Measurements from ENCODE around the gene ZNF311. TPM values are rescaled to one million over a fixed set of nuclear protein-coding genes. Genes with fewer than 3 reads are reported as not detected.
"Not testable (repeated sequence)": the region's sequence is repeated elsewhere in the genome, so short reads cannot be mapped to it uniquely, and the experiment has no call there.

The ZNF311 gene
- polyA plus RNA-seq, 5 donors: 5.3 to 7.9 (median 7.3) TPM

DNA sequence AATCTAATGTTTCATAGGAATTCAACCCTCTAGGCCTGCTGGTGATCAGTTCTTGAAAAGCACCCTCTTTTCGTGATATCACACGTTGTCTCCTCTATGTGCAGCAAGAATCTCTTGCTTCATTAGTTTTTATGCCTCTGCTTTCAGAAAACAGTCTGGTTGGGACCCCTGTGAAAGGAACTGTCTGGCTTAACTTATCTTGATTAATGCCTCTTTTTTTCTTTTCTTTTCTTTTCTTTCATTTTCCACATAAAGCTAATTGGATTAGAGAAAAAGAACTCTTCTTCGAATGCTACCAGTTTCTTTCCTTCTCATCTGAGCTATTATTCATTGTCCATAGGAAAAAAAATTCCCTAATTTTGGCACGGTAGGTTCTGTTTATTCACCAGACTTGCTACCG, 21.3 kb downstream of the ZNF311 start:
- DNase-seq: no peak

GRCh38 chr6:28982476-28983266, 22.4 kb downstream of the ZNF311 start:
- peak; percentile 58 to 76 for DNase-seq

- peak; percentile 85 to 92 for DNase-seq
These were observed 23.2 kb downstream of the ZNF311 start for GRCh38 chr6:28981833-28982475.

DNA sequence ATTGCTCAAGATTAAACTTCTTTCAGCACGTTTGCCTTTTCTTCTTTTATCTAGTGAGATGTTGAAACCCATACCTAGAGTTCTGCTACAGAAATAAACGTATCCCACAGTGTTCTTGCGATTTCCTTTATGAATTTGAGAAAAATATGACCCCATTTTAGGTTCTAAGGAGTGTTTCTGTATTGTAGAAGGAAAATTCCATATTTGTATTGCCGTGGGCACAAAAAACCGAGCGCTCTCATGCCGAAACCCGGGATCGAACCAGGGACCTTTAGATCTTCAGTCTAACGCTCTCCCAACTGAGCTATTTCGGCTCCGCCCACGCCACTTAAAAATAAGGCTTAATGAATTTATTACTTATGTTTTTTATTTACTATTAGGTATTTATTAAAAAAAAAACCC, 23.7 kb downstream of the ZNF311 start:
- peak; percentile 72 to 79 for DNase-seq

GRCh38 chr6:28980852-28981430, 24.2 kb downstream of the ZNF311 start:
- DNase-seq: peak; percentile 76 to 78

GRCh38 chr6:28980137-28980851, 24.8 kb downstream of the ZNF311 start:
- DNase-seq: no peak

GRCh38 chr6:28979679-28980078, 25.4 kb downstream of the ZNF311 start:
- DNase-seq: no peak

- DNase-seq: no peak
These were observed 26.1 kb downstream of the ZNF311 start for GRCh38 chr6:28978959-28979561.

DNA sequence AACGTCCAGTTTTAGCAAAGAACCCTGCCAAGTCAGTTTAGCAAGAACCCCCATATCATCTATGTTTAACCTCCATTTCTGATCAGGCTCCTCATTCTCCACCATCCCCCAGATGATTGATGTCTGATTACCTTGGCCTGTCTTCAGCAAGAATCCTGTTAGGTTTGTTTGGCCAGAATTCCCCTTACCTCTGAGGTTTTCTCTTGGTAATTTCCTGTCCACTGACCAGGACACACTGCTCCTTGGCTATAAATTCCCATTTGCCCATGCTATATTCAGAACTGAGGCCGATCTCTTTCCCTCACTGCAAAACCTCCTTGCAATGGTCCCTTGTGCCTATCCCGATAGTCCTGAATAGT, 27.0 kb downstream of the ZNF311 start:
- no peak for DNase-seq

- no peak for DNase-seq
These were observed 27.6 kb downstream of the ZNF311 start for GRCh38 chr6:28977341-28978132.

DNA sequence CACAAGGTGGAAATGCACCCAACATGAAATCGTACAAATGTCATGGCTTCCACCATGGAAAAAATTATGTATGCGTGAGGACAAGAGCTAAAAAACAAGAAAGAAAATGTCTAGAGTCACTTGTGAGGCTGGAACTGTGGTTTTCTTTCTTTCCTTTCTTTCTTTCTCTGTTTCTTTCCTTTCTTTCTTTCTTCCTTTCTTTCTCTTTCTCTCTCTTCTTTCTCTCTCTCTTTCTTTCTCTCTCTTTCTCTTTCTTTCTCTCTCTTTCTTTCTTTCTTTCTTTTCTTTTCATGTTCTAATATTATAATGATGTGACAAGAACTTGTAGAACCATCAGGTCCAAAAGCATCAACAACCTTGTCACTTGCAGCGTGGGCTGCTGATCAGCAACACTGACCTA, 28.4 kb downstream of the ZNF311 start:
- no peak for DNase-seq

DNA sequence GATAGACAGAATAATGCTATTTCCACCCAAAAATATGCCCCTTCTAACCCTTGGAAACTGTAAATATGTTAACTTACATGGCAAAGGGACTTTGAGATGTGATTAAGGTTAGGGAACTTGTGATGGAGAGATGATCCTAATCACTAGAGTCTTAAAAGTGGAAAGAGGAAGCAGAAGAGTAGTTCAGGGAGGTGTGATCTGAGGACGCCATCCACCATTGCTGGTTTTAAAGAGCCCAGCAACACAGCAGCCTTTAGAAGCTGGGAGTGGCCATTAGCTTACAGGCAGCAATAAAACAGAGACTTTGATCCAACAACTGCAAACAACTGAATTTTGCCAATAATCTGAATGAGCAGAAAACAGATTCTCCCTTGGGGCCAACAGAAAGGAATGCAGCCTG, 30.6 kb downstream of the ZNF311 start:
- no peak for DNase-seq

GRCh38 chr6:28970056-28970455, 35.1 kb downstream of the ZNF311 start:
- not testable (repeated sequence) for DNase-seq

DNA sequence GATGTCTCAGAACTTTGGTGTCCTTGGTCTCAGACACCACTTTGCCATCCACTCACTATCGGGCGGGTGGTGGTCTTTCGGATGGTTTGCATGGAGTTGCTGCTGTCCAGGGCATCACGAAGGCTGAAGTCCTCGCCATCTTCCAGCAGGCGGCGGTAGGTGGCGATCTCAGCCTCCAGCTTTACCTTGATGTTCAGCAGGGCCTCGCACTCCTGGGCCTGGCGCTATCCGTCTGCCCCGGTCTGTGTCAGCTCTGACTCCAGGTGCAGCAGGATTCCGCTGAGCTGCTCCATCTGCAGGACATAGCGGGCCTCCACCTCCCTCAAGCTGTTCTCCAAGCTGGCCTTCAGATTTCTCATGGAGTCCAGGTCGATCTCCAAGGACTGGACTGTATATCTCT, 36.0 kb downstream of the ZNF311 start:
- DNase-seq: no peak

DNA sequence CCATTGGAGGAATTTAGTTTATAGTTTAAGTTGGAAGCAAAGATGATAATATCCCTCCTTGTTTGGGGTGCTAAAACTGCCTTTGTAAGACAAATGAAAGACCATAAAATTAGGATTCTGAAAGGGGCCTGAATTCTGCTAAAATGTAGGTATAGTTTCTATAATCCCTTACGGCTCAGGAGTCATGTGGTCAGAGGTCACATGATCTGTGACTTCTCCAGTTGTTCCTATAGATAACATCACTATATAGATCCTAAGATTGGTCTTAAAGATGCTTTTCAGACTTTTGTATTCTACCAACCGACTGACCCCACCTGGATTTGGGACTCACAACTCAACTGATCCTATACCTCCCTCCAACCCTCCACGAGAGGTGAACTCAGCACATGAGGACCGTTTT, 36.6 kb downstream of the ZNF311 start:
- DNase-seq: no peak

- DNase-seq: no peak
These were observed 39.4 kb downstream of the ZNF311 start for GRCh38 chr6:28965706-28966105.

GRCh38 chr6:28960846-28961500, 44.1 kb downstream of the ZNF311 start:
- no peak for DNase-seq

DNA sequence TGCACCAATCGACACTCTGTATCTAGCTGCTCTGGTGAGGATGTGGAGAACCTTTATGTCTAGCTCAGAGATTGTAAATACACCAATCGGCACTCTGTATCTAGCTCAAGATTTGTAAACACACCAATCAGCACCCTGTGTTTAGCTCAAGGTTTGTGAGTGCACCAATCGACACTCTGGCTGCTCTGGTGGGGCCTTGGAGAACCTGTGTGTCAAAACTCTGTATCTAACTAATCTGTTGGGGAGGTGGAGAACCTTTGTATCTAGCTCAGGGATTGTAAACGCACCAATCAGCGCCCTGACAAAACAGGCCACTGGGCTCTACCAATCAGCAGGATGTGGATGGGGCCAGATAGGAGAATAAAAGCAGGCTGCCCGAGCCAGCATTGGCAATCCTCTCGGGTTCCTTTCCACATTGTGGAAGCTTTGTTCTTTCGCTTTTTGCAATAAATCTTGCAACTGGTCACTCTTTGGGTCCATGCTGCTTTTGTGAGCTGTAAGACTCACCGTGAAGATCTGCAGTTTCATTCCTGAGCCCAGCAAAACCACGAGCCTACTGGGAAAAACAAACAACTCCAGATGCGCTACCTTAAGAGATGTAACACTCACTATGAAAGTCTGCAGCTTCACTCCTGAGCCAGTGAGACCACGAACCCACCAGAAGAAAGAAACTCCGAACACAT, 46.4 kb downstream of the ZNF311 start:
- not testable (repeated sequence) for DNase-seq

GRCh38 chr6:28957795-28958314, 47.3 kb downstream of the ZNF311 start:
- not testable (repeated sequence) for DNase-seq

- no peak for DNase-seq
These were observed 48.8 kb downstream of the ZNF311 start for GRCh38 chr6:28956331-28956730.

Measured in right lung (tissue), 5 donors.